Smooth muscle cell (in vitro differentiated cells): Measurements from ENCODE around the gene FANCL. TPM values are rescaled to one million over a fixed set of nuclear protein-coding genes. Genes with fewer than 3 reads are reported as not detected.
A peak's percentile ranks its signal among the peaks of the same experiment; 100 is the strongest.

Source experiments
- DNase-seq: peaks from one replicate; lab custom pipeline; 2025; ENCODE audit not compliant: unreplicated experiment; lab: John Stamatoyannopoulos, UW
- H2AFZ ChIP-seq: fragments of 200-600 bp; sonication (generic); 2 replicates; pipeline ENCODE4 v1.6.0; 2016; ENCODE audit warnings: antibody characterized with exemption, low read depth, mild to moderate bottlenecking
- H3F3A ChIP-seq: fragments of 200-600 bp; sonication (generic); 2 replicates; pipeline ENCODE4 v1.6.0; 2017; ENCODE audit warnings: antibody characterized with exemption, low read depth
- H3K27ac ChIP-seq: fragments of 200-600 bp; sonication (generic); 2 replicates; pipeline ENCODE4 v1.5.1; 2016; ENCODE audit warnings: low read depth, mild to moderate bottlenecking
- H3K27me3 ChIP-seq: fragments of 200-600 bp; sonication (generic); 2 replicates; pipeline ENCODE4 v1.6.1; 2016; ENCODE audit warnings: low read depth, mild to moderate bottlenecking
- H3K36me3 ChIP-seq: fragments of 200-600 bp; sonication (generic); 2 replicates; pipeline ENCODE4 v1.5.1; 2016; ENCODE audit warnings: low read depth
- H3K4me1 ChIP-seq: fragments of 200-600 bp; sonication (generic); 2 replicates; pipeline ENCODE4 v1.5.1; 2016; ENCODE audit warnings: low read depth
- H3K4me2 ChIP-seq: fragments of 200-600 bp; sonication (generic); 2 replicates; pipeline ENCODE4 v1.6.0; 2016; ENCODE audit warnings: mild to moderate bottlenecking
- H3K4me3 ChIP-seq: fragments of 200-600 bp; sonication (generic); 2 replicates; pipeline ENCODE4 v1.5.1; 2016; ENCODE audit warnings: mild to moderate bottlenecking
- H3K79me2 ChIP-seq: fragments of 200-600 bp; sonication (generic); 2 replicates; pipeline ENCODE4 v1.6.0; 2016; ENCODE audit warnings: low read depth, mild to moderate bottlenecking
- H3K9ac ChIP-seq: fragments of 200-600 bp; sonication (generic); 2 replicates; pipeline ENCODE4 v1.6.0; 2016; ENCODE audit warnings: low read depth
- H3K9me3 ChIP-seq: fragments of 200-600 bp; sonication (generic); replicated peaks from 2 replicates; pipeline ENCODE4 v1.5.1; 2016; ENCODE audit warnings: low read depth
- H4K20me1 ChIP-seq: fragments of 200-600 bp; sonication (generic); 2 replicates; pipeline ENCODE4 v1.6.0; 2016; ENCODE audit warnings: low read depth
- CTCF ChIP-seq: fragments of 200-600 bp; sonication (generic); IDR thresholded peaks from 2 replicates; pipeline ENCODE4 v1.5.1; 2017; ENCODE audit warnings: borderline replicate concordance, mild to moderate bottlenecking, antibody characterized with exemption; ENCODE audit not compliant: insufficient read depth, poor library complexity, severe bottlenecking
- WGBS: methylation state at CpG from one replicate; pipeline ENCODE4 v1.1.7; 2016; ENCODE audit warnings: low lambda C conversion rate; 5-methylcytosine and 5-hydroxymethylcytosine counted together
- polyA plus RNA-seq: library from polyadenylated mRNA; unstranded; fragments of >200 nt; fragmentation: Nextera tagmentation; extraction: Ambion mirVana; gene quantifications from 2 replicates; pipeline ENCODE4 v1.2.1, GENCODE V29; 2016
- total RNA-seq: library from RNA; depleted of rRNA; stranded (reverse); fragments of >200 nt; gene quantifications from 2 replicates; pipeline ENCODE4 v1.2.3, GENCODE V29; 2014

FANCL gene
- total and polyA plus RNA-seq, 2 experiments from 2014 or later, result 17.2 to 27.5 TPM

DNA sequence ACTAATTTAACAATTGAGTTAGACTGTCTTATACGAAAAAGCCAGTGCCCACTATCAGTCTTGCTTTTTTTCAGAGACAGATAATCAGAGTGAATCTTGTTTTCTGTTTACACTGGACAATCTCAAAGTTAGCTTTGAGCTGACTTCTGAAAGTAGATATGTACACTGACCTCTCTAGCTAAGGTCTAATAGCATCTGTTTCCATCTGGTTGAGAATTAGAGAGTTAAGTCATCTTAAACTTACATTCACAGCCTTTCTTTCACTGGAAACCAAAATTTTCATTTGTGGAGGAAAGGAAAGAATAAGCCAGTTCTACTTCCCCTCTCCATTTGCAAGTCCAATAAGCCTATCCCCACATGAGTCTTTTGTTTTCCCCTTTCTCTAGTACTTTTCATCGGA lies 105.3 kb downstream of the FANCL start:
- H3F3A ChIP-seq, result no peaks in the 10 kb centered on the region
- H3K36me3 ChIP-seq, result no peaks in the 10 kb centered on the region
- DNase-seq, result no peak
- no peak overlapping the region for H2AFZ ChIP-seq
- no peak overlapping the region for H3K4me2 ChIP-seq
- H3K27ac ChIP-seq, result peak overlapping the region; percentile 5
- H3K4me1 ChIP-seq, result peaks cover 5% of the 10 kb centered on the region
- no peak overlapping the region for H3K9ac ChIP-seq
- no peaks in the 10 kb centered on the region for H3K9me3 ChIP-seq
- no peaks in the 10 kb centered on the region for H3K79me2 ChIP-seq
- H4K20me1 ChIP-seq, result no peaks in the 10 kb centered on the region
- no peaks in the 10 kb centered on the region for H3K27me3 ChIP-seq
- H3K4me3 ChIP-seq, result no peak overlapping the region
- TF ChIP-seq CTCF, result no peak
- WGBS, result 57% methylated on average over 2 of the region's 2 CpGs

GRCh38 chr2:58133395-58133794 lies 107.7 kb downstream of the FANCL start:
- H3K36me3 ChIP-seq, result no peaks in the 10 kb centered on the region
- DNase-seq, result no peak
- no peak overlapping the region for H3K9ac ChIP-seq
- H3K27ac ChIP-seq, result no peak overlapping the region
- H3K4me1 ChIP-seq, result peaks cover 7% of the 10 kb centered on the region
- H4K20me1 ChIP-seq, result no peaks in the 10 kb centered on the region
- no peaks in the 10 kb centered on the region for H3K27me3 ChIP-seq
- no peak overlapping the region for H2AFZ ChIP-seq
- no peaks in the 10 kb centered on the region for H3K9me3 ChIP-seq
- no peak overlapping the region for H3K4me2 ChIP-seq
- H3K4me3 ChIP-seq, result no peak overlapping the region
- peaks cover 7% of the 10 kb centered on the region for H3F3A ChIP-seq
- H3K79me2 ChIP-seq, result no peaks in the 10 kb centered on the region
- no peak for TF ChIP-seq CTCF

DNA sequence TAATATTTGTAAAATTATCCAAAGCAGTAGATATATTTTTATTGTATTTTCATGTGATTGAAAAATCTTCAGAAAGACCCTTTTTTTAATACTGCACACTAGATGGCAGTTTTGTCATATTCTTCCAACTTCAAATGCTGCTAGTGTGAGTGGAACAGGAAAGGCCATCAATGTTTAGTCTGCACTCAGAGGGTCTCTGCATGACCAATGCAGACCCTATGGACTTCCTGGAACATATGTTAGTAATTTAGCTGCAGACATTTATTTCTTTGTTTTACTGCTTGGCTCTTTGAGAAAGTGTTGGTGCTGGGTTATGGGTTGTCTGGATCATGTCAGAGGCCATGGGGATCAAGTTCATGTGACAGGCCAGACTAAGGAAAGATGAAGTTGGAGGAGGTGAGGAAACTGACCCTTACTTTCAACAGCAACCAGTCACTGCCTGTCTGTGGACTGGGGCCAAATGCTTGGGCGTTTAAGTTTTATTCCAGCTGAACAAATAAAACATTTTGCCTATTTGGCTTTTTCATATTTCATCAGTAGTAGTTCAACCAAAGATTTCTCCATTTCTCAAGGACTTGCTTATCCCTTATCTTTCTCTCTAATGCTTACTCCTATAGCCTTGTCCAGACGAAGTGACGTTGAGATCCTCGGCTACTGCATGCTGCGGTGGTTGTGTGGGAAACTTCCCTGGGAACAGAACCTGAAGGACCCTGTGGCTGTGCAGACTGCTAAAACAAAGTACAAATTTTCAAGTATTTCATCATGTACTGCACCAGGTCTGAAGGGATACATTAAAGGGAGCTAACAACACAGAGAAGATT lies 109.7 kb downstream of the FANCL start:
- no peak for DNase-seq
- H3K27ac ChIP-seq, result peak overlapping the region; percentile 73
- TF ChIP-seq CTCF, result peak; percentile 26
- H3K79me2 ChIP-seq, result no peaks in the 10 kb centered on the region
- no peaks in the 10 kb centered on the region for H4K20me1 ChIP-seq
- peaks cover 7% of the 10 kb centered on the region for H3F3A ChIP-seq
- H3K4me1 ChIP-seq, result peaks cover 7% of the 10 kb centered on the region
- H3K4me2 ChIP-seq, result peak overlapping the region; percentile 35
- H3K9me3 ChIP-seq, result no peaks in the 10 kb centered on the region
- no peaks in the 10 kb centered on the region for H3K27me3 ChIP-seq
- no peak overlapping the region for H3K9ac ChIP-seq
- H2AFZ ChIP-seq, result no peak overlapping the region
- H3K36me3 ChIP-seq, result no peaks in the 10 kb centered on the region
- 18% methylated on average over 5 of the region's 5 CpGs for WGBS
- H3K4me3 ChIP-seq, result no peak overlapping the region

DNA sequence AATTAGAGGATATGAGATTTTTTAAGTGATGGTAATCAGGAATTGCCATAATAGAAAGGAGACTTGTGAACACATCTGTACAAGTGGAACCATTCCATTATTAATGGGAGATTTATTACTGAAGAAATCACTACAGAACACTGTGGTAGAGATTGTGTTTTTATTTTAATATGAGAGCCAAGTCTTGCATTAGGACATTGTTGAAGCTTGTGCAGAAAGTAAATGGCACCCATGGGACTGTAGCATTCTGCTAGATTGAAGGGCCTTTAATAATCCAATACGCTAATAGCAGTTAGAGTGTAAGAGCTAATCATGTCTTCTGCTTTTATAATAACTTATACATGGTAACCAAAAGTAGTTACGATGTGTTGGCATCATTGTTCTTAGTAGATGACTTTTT lies 110.9 kb downstream of the FANCL start:
- H3K27me3 ChIP-seq, result no peaks in the 10 kb centered on the region
- DNase-seq, result no peak
- H3K4me3 ChIP-seq, result no peak overlapping the region
- no peaks in the 10 kb centered on the region for H3K79me2 ChIP-seq
- no peak for TF ChIP-seq CTCF
- peaks cover 7% of the 10 kb centered on the region for H3F3A ChIP-seq
- no peak overlapping the region for H2AFZ ChIP-seq
- peaks cover 7% of the 10 kb centered on the region for H3K4me1 ChIP-seq
- H4K20me1 ChIP-seq, result no peaks in the 10 kb centered on the region
- 98% methylated on average over 2 of the region's 2 CpGs for WGBS
- H3K4me2 ChIP-seq, result no peak overlapping the region
- peak overlapping the region; percentile 73 for H3K27ac ChIP-seq
- H3K9ac ChIP-seq, result no peak overlapping the region
- no peaks in the 10 kb centered on the region for H3K36me3 ChIP-seq
- no peaks in the 10 kb centered on the region for H3K9me3 ChIP-seq
